ENCODE measurements around the gene LRBA.

Gene LRBA

DNA sequence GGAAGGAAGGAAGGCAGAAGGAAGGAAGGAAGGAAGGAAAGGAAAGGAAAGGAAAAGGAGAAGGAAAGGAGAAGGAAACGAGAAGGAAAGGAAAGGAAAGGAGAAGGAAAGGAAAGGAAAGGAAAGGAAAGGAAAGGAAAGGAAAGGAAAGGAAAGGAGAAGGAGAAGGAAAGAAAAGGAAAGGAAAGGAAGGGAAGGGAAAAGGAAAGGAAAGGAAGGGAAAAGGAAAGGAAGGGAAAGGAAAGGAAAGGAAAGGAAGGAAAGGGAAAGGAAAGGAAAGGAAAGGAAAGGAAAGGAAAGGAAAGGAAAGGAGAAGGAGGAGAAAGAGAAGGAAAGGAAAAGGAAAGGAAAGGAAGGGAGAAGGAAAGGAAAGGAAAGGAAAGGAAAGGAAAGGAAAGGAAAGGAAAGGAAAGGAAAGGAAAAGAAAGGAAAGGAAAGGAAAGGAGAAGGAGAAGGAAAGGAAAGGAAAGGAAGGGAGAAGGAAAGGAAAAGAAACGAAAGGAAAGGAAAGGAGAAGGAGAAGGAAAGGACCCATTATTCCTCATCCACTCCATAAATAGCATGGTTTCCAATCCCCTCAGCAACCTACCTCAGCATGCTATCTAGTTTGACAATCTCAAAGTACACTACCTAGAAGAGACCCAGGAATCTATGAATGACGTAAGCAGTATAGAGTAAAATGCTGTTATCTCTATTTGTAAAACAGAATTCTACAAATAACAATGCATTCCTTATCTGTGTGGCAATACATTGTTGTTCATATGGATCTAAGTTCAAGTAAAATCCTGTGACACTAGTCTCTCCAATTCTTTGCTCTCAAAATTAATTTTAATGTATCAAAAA lies 209.7 kb downstream of the LRBA start:
- no peak for DNase-seq (ENCODE audit: low spot score)

GRCh38 chr4:150801833-150802232 lies 213.3 kb downstream of the LRBA start:
- no peak for DNase-seq (ENCODE audit: low spot score)

GRCh38 chr4:150799207-150799606 lies 215.9 kb downstream of the LRBA start:
- no peak for DNase-seq (ENCODE audit: low spot score)

DNA sequence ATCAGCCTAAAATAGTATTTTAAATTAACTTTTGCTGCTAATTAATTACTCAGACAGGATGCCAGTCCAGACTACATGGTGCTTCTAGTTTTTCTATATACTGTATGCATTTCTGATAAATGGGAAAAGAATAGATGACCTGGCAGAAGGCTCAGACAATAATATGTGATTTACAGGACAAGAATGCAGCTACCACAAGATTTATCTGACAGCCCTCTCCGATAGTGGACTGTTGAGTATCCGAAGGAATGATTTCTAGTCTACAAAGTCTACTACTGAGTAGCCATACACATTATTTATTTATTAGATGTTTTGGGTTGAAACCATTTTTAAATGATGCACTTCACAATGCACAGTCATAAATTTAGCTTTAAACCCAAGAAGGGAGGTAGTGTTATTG lies 220.4 kb downstream of the LRBA start:
- DNase-seq (ENCODE audit: low spot score) = no peak

GRCh38 chr4:150789864-150790263 lies 225.2 kb downstream of the LRBA start:
- no peak for DNase-seq (ENCODE audit: low spot score)

DNA sequence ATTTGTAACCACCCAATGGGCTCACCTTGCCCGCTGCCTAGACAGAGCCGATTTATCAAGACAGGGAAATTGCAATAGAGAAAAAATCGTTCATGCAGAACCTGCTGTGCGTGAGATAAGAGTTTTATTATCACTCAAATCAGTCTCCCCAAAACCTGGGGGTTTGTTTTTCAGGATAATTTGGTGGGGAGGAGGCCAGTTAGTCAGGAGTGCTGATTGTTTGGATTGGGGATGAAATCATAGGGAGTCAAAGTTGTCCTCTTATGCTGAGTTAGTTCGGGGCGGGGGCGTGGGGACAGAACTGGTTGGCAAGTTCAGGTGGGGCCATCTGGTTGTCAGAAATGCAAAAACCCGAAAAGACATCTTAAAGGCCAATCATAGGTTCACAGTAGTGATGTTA lies 230.1 kb downstream of the LRBA start:
- no peak for DNase-seq (ENCODE audit: low spot score)

DNA sequence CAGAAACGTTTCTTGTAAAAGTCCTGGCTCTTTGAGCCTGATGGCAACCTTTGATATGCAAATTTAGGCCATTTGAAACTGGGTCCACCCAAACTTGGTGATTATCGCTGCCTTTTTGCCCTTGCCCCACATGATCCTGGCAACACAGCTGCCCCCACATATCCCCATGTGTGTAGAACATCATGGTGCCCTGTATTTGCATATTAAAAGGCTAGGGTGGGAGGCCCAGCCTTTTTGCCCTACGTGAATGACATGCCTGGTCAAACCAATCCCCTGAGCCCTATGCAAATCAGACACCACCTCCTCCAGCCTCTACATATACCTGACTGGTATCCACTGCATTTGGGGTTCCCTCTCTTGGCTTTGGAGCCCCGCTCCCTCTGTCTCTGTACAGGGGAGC lies 230.8 kb downstream of the LRBA start:
- DNase-seq (ENCODE audit: low spot score) = no peak

- no peak for DNase-seq (ENCODE audit: low spot score)
Measured at GRCh38 chr4:150782921-150783320, 232.2 kb downstream of the LRBA start.

DNA sequence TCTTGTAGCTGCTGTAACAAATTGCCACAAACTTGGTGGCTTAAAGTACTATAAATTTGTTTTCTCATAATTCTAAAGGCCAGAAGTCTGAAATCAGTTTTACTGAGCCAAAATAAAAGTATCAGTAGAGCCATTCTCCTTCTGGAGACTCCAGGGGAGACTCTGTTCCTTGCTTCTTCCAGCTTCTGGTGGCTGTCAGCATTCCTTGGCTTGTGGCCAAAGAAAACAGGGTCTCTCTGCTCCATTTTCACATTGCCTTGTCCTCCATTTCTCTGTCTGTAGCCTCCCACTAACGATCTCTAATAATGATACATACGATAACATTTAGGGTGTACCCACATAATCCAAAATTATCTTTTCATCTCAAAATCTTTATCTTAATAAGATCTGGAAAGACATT lies 232.8 kb downstream of the LRBA start:
- no peak for DNase-seq (ENCODE audit: low spot score)

- DNase-seq (ENCODE audit: low spot score) = no peak
Measured at GRCh38 chr4:150781191-150781590, 233.9 kb downstream of the LRBA start.

- no peak for DNase-seq (ENCODE audit: low spot score)
Measured at GRCh38 chr4:150779707-150780106, 235.4 kb downstream of the LRBA start.

GRCh38 chr4:150773729-150774449 lies 241.2 kb downstream of the LRBA start:
- DNase-seq (ENCODE audit: low spot score) = no peak

GRCh38 chr4:150773032-150773431 lies 242.1 kb downstream of the LRBA start:
- DNase-seq (ENCODE audit: low spot score) = no peak

- no peak for DNase-seq (ENCODE audit: low spot score)
Measured at GRCh38 chr4:150771382-150771781, 243.7 kb downstream of the LRBA start.

- no peak for DNase-seq (ENCODE audit: low spot score)
Measured at GRCh38 chr4:150769845-150770244, 245.2 kb downstream of the LRBA start.

DNA sequence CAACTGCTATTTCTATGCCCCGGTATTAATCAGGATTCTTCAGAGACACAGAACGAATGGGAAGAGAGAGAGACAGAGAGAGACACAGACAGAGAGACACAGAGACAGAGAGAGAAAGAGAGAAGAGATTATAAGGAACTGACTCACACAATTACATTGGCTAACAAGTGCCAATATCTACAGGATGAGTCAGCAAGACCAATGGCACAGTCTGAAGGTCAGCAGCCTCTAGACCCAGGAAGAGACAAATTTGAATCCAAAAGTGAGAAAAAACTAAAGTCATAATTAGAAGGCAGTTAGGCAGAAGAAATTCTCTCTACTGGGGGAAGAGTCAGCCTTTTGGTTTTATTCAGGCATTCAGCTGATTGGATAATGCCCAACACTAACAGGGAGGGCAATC lies 245.8 kb downstream of the LRBA start:
- DNase-seq (ENCODE audit: low spot score) = no peak

DNA sequence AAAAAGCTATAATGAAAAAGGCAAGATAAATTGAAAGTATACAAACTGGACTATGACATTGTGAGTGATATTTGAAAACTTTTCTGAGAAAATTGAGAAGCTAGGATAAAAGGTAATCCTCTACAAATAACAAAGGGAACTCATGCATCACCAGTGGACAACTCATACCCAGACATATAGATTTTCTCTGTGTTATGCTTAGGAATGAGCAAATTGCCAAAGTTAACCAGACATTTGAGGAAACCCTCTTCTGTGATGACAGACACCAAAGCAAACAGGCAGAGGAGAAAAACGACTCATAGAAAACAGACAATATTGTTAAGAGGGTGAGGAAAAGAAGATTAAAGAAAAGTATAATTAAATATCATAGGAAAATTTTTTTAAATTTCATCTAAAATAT lies 246.6 kb downstream of the LRBA start:
- no peak for DNase-seq (ENCODE audit: low spot score)

- DNase-seq (ENCODE audit: low spot score) = no peak
Measured at GRCh38 chr4:150765216-150765615, 249.9 kb downstream of the LRBA start.

DNA sequence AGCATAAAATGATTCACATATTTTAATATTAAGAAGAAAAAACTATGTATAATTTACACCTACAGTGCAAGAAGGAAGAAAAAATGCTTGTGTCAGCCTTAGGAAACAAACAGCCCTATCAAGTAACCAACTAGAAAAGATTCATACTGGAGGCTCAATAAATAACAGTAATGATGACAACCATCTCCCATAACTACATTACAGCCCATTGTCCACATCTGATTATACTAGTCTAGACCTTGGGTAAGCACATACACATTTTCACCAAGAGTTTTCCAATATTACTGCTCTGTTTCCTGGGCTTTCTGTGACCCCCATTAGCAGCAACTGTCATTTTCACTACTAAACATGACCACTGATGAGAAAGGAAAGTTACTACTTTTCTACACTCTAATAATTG lies 263.4 kb downstream of the LRBA start:
- no peak for DNase-seq (ENCODE audit: low spot score)

DNA sequence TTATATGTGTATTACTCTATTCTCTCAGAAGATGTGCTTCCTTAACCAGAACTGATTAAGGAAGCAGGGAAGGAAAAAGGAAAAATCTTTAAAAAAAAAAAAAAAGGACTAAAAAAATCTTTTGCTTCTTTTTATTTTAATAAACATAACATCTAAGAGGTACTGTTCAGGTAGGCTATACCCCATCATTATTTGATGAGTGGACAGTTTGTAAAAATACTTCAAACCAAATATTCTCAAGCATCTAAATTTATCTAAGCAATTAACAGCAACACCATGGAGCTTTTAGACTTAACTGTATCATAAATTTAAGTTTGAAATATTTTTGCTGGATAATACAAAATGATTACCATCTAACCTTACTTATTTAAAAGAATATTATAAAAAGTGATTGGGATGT lies 264.3 kb downstream of the LRBA start:
- DNase-seq (ENCODE audit: low spot score) = no peak

- DNase-seq (ENCODE audit: low spot score) = no peak
Measured at GRCh38 chr4:150746156-150746555, 268.9 kb downstream of the LRBA start.

DNA sequence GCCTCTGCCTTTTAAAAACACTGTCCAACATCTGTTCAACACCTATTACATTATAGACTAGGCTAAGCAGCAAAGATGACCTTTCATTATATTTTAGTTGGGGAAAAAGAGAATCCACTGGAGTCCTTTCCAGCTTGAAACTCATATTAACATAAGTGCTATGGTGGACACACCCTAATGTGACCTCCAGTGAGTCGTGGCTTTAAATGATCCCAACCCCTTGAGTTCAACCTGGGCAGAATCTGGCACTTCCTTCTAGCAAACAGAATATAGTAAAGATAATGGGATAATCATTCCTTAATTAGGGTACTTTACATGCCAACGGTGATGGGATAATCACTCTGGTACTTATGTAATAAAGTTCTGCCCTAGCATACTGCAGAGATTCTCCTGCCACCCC lies 270.5 kb downstream of the LRBA start:
- DNase-seq (ENCODE audit: low spot score) = no peak

GRCh38 chr4:150743564-150744342 lies 271.3 kb downstream of the LRBA start:
- no peak for DNase-seq (ENCODE audit: low spot score)
